Activated naive CD8-positive, alpha-beta T cell treated with anti-CD3 and anti-CD28 coated beads, Interleukin-2, amount 10 ng/mL, durations not matched to agents 7 days and 5 days (primary cell): ENCODE measurements around the gene TAGLN3. TPM values are rescaled to one million over a fixed set of nuclear protein-coding genes. Genes with fewer than 3 reads are reported as not detected.
A peak's percentile ranks its signal among the peaks of the same experiment; 100 is the strongest.

Experiments used
- ATAC-seq: fragments of 150-1000 bp; cut with Tn5 transposase; one replicate; pipeline ENCODE4 v1.10.0; 2021; ENCODE audit warnings: low read depth, moderate library complexity
- POLR2A ChIA-PET: fragments of 350-600 bp; sonication (Branson Sonifier 250); formaldehyde crosslinking; loops from one replicate; lab custom pipeline; 2021; ENCODE audit warnings: antibody characterized with exemption; lab: Charles Lee
- DNase-seq: peaks from one replicate; pipeline ENCODE4 v3.0.0; 2021
- H3K27ac Mint-ChIP-seq: one replicate; pipeline ENCODE4 v1.8.0; 2022; ENCODE audit warnings: mild to moderate bottlenecking, mixed read lengths
- H3K27me3 Mint-ChIP-seq: one replicate; pipeline ENCODE4 v1.8.0; 2022; ENCODE audit warnings: mild to moderate bottlenecking, moderate library complexity, mixed read lengths
- H3K36me3 Mint-ChIP-seq: one replicate; pipeline ENCODE4 v1.8.0; 2021; ENCODE audit warnings: mild to moderate bottlenecking, mixed read lengths
- H3K4me1 Mint-ChIP-seq: one replicate; pipeline ENCODE4 v1.8.0; 2021; ENCODE audit warnings: mixed read lengths
- H3K4me3 Mint-ChIP-seq: one replicate; pipeline ENCODE4 v1.8.0; 2022; ENCODE audit warnings: mild to moderate bottlenecking, moderate library complexity, mixed read lengths
- H3K9me3 Mint-ChIP-seq: one replicate; pipeline ENCODE4 v1.8.0; 2021; ENCODE audit warnings: mixed read lengths
- total RNA-seq, 2 experiments: library from RNA; stranded (reverse); gene quantifications; one replicate each; pipeline ENCODE4 v1.2.3, GENCODE V29; 2021

Gene TAGLN3
- total RNA-seq, 2 experiments from 2014 or later = not detected

DNA sequence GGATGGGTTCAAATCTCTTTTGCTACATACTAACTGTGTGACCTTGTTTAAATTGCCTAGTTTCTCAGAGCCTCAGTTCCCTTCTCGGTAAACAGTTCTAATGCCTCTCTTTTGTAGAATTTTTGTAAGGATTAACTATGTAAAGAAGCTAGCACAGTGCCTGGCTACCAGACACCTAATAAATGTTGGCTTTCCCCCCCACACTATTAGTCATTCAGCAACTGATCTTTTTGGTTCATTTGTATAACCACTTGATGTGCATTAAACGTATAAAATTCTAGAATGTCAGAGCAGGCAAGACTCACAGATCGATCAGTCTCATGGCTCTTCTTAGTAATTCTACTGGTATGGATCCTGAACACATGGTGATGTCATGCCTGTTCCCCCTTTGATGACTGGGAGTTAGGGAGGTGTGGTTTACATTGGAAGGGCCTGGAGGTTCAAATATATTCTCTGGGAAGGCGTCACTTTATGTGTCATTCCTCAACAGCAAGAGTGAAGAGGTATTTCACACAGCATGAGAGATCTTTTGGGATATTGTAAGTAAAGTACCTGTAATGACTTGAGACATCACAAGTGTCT, 6.5 kb downstream of the TAGLN3 start:
- ATAC-seq = no peak
- no peak overlapping the region for H3K27ac Mint-ChIP-seq
- peaks cover 20% of the 10 kb centered on the region for H3K4me1 Mint-ChIP-seq

DNA sequence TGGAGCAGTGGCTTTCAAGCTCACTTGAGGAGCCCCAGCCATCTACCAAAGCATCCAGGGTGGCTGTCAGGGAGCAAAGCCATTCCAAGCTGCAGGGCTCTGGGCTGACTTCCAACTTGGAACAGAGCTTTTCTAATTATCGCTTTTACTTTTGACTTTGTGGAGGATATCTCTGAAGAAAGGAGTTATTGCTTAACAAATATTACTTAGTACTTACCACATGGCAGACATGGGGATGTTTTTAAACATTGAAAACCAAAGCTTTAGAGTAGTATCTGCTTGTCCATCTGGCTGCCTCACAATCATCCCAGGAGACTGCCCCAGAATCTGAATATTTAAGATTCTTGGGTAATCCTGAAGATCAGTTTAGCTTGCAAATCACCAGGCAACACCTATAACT, 8.9 kb downstream of the TAGLN3 start:
- Mint-ChIP-seq H3K27ac (no peak overlapping the region), H3K27me3 (no peaks in the 10 kb centered on the region), H3K4me3 (no peak overlapping the region), H3K36me3 (no peaks in the 10 kb centered on the region), H3K9me3 (no peaks in the 10 kb centered on the region), H3K4me1 (peaks cover 13% of the 10 kb centered on the region)
- POLR2A ChIA-PET = interaction anchor here (1.5 kb wide), 1 partner anchor 28 kb away, joined by 9 read pairs; the partner anchor contains the start of gene ABHD10
- no peak for DNase-seq
- no peak for ATAC-seq

More for the DNA sequence above, 6.5 kb downstream of the TAGLN3 start:
- POLR2A ChIA-PET = no interaction called here
- DNase-seq = no peak
- Mint-ChIP-seq H3K9me3 (no peaks in the 10 kb centered on the region), H3K4me3 (no peak overlapping the region), H3K36me3 (no peaks in the 10 kb centered on the region), H3K27me3 (no peaks in the 10 kb centered on the region)

DNA sequence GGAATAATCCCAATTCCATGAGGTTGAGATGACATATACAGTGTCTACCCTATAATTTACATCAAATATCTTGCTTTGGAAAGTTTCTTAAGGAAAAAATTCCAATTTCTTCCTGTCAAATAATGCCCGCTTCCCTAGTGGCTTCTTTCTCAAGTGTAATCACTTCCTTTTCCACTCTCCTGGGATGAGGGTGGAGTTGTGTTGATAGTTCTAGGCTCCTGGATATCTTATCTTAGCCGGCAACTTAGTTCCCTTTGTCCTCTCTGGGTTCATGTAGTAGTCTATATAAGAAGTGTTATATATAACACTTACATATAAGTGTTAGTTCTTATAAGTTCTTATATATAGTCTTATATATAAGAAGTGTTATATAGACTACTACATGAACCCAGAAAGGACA, 10.9 kb downstream of the TAGLN3 start:
- H3K36me3 Mint-ChIP-seq = no peaks in the 10 kb centered on the region
- DNase-seq = no peak
- no peaks in the 10 kb centered on the region for H3K27me3 Mint-ChIP-seq
- no peak for ATAC-seq
- POLR2A ChIA-PET = no interaction called here
- H3K4me1 Mint-ChIP-seq = peaks cover 3% of the 10 kb centered on the region
- no peak overlapping the region for H3K4me3 Mint-ChIP-seq
- H3K27ac Mint-ChIP-seq = no peak overlapping the region
- no peaks in the 10 kb centered on the region for H3K9me3 Mint-ChIP-seq

DNA sequence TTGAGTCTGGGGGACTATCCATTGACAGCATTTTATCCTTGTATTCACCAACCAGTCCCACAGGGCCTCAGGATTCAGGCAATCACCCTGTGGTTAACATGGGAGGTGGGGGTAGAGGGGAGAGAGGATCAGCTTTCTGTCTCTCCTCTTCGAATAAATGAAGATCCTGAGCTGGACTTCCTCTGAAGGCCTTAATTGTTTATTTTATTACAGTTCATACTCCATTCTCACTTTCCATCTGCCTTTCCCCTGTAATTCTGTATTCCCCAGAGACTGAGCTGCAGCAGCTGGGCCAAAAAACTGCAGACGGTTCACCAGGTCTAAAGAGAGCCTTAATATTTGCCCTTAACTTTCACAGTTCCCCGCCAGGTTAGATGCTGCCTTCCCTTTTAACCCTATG, 11.9 kb downstream of the TAGLN3 start:
- POLR2A ChIA-PET = no interaction called here
- no peak for ATAC-seq

DNA sequence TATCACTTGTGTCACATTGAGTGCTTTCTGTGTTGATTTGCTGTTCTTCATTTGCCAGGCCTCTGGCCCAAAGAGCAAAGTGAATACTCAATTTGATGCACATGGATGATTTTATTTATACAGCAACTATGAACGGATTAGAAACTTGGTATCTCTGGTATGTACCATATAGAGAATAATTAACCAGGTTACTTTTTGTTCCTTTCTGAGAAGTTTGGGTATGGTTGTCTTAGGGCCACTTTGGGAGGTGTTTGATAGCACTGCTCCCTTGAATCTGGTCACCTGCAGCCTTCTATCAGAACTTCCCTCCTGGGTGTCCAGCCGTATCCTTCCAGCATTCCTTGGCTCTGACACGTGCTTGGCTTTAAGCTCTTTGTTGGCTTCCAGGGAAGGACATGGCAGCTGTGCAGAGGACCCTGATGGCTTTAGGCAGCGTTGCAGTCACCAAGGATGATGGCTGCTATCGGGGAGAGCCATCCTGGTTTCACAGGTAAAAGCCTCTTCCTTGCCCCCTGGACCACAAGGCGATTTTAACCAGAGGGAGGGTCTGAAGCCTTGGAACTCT, 12.7 kb downstream of the TAGLN3 start:
- H3K27ac Mint-ChIP-seq = no peak overlapping the region
- H3K36me3 Mint-ChIP-seq = no peaks in the 10 kb centered on the region
- ATAC-seq (no peak), DNase-seq (no peak)
- no peaks in the 10 kb centered on the region for H3K27me3 Mint-ChIP-seq
- no peak overlapping the region for H3K4me3 Mint-ChIP-seq
- peaks cover 1% of the 10 kb centered on the region for H3K4me1 Mint-ChIP-seq
- H3K9me3 Mint-ChIP-seq = no peaks in the 10 kb centered on the region
- POLR2A ChIA-PET = no interaction called here

More for the DNA sequence above, 11.9 kb downstream of the TAGLN3 start:
- Mint-ChIP-seq H3K27me3 (no peaks in the 10 kb centered on the region), H3K9me3 (no peaks in the 10 kb centered on the region), H3K27ac (no peak overlapping the region), H3K4me1 (peaks cover 1% of the 10 kb centered on the region), H3K36me3 (no peaks in the 10 kb centered on the region), H3K4me3 (no peak overlapping the region)
- DNase-seq = no peak

DNA sequence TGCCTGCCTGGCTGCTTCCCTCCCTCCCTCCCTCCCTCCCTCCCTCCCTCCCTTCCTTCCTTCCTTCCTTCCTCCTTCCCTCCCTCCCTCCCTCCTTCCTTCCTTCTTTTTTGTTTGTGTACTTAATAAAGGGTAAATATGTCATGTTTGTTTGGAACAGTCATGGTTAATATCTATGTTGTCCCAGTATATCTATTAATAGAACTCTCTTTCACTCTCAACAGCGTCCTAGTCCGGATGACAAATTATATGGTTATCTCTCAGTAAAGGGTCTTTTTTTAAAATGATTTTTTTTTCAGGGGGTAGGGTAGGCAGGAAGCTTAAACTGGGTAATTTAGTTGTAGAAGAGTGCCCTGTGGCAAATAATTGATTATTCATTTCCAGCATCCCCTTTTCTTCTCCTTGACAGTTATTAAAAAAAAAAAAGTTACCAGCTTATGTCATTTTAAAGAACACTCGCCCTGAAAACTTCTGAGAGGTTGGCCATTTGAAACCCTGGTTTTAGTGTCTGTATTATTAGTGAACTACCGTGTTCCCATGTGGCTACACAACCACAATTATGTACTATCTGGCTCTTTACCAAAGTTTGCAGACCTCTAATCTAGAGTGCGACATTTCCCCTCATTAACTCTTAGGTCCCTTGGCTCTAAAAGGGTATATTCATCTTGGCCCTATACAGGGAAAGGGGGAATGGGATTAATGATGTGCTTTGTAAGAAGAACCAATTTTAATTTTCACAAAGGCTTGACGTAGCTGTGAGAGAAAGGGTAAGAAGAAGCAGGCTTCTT, 13.7 kb downstream of the TAGLN3 start:
- no peak overlapping the region for H3K4me3 Mint-ChIP-seq
- H3K27me3 Mint-ChIP-seq = no peaks in the 10 kb centered on the region
- ATAC-seq (no peak), DNase-seq (no peak)
- H3K9me3 Mint-ChIP-seq = no peaks in the 10 kb centered on the region
- POLR2A ChIA-PET = no interaction called here
- H3K27ac Mint-ChIP-seq = no peak overlapping the region
- H3K36me3 Mint-ChIP-seq = no peaks in the 10 kb centered on the region
- H3K4me1 Mint-ChIP-seq = peaks cover 2% of the 10 kb centered on the region

DNA sequence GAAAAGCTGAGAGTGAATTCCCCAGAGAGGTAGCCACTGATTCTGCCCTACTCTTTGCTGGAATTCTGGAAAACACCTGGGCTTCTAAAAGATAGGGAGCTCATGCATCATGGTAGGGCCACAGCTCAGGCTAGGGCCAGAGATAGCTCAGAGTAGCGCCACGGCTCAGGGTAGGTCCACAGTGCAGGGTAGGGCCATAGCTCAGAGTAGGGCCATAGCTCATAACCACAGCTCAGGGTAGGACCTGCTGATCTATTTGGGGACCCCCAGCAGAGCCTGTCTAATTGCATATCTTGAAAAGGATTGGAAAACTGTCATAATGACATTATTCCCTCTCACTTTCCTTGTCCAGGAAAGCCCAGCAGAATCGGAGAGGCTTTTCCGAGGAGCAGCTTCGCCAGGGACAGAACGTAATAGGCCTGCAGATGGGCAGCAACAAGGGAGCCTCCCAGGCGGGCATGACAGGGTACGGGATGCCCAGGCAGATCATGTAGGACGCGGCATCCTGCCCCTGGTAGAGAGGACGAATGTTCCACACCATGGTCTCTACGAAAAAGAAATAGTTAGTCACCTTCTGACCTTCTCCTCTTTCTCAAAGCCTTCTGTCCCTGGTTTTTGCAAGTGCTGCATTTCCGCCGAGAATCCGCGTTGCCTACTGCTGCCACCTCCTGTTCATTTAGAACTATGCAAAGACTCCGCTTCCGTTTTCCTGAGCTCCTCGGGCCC, 14.5 kb downstream of the TAGLN3 start:
- ATAC-seq (peak; percentile 74), DNase-seq (peak; percentile 52)
- Mint-ChIP-seq H3K4me3 (no peak overlapping the region), H3K27me3 (no peaks in the 10 kb centered on the region), H3K36me3 (no peaks in the 10 kb centered on the region), H3K9me3 (no peaks in the 10 kb centered on the region), H3K4me1 (peaks cover 3% of the 10 kb centered on the region), H3K27ac (no peak overlapping the region)
- POLR2A ChIA-PET = interaction anchor here (1.0 kb wide), 1 partner anchor 24 kb away, joined by 3 read pairs; no protein-coding TSS in a partner anchor

DNA sequence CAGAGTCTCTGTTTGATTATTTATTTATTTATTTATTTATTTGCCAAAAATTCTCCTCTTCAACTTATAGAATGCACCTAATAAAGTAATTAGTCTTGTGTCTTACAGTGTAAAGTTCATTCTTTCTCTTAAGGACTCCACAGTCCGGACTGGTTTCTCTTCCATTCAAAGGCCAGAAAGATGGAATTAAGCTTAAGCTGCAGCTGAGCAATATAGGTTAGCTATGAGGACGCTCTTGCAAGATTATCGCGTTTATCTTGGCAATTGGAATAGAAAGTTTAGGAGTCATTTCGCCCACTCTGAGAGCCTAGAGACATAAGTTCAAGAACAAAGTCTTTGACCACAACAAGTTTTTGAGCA, 15.0 kb downstream of the TAGLN3 start:
- no peaks in the 10 kb centered on the region for H3K36me3 Mint-ChIP-seq
- POLR2A ChIA-PET = interaction anchor here (1.0 kb wide), 1 partner anchor 25 kb away, joined by 3 read pairs; no protein-coding TSS in a partner anchor
- H3K4me1 Mint-ChIP-seq = peaks cover 3% of the 10 kb centered on the region
- no peaks in the 10 kb centered on the region for H3K9me3 Mint-ChIP-seq
- H3K27ac Mint-ChIP-seq = no peak overlapping the region
- no peak for ATAC-seq
- no peak overlapping the region for H3K4me3 Mint-ChIP-seq
- no peak for DNase-seq
- H3K27me3 Mint-ChIP-seq = no peaks in the 10 kb centered on the region

DNA sequence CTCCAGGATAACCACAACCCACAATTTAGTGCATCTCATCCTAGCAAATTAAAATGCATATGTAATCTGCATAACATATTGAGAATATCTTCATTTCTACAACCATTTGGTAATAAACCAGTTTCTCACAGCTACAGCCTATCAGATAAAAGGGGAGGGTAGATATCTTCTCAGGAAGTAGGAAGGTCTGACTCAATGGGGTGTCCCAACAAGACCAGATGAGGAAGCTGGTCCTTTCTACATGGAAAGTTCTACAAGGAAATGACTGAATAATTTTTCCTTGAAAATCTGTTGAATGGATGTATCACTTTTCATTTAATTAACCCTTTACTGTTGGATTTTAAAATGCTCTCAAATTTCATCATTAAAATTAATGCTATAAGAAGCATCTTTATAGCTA, 18.4 kb downstream of the TAGLN3 start:
- Mint-ChIP-seq H3K27ac (no peak overlapping the region), H3K27me3 (no peaks in the 10 kb centered on the region), H3K4me3 (no peak overlapping the region), H3K4me1 (peaks cover 3% of the 10 kb centered on the region), H3K36me3 (no peaks in the 10 kb centered on the region), H3K9me3 (no peaks in the 10 kb centered on the region)
- ATAC-seq = no peak
- POLR2A ChIA-PET = interaction anchor here (1.4 kb wide), 1 partner anchor 38 kb away, joined by 4 read pairs; the partner anchor contains the start of gene ABHD10
- DNase-seq = no peak

DNA sequence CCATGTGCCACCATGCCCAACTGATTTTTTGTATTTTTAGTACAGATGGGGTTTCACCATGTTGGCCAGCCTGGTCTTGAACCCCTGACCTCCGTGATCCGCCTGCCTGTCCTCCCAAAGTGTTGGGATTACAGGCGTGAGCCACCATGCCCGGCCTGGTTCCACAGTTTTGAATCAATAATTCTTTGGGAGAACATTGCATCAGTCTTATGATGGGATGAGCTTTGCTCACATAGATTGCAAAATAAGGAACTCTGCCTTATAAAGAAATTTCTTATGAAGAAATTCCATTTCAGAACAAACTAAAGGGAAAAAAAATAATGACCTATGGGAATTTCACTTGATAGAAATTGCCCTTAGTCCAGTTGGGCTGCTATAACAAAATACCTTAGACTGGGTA, 20.0 kb downstream of the TAGLN3 start:
- no peak for ATAC-seq
- Mint-ChIP-seq H3K4me1 (peaks cover 1% of the 10 kb centered on the region), H3K27me3 (no peaks in the 10 kb centered on the region), H3K27ac (no peak overlapping the region), H3K36me3 (no peaks in the 10 kb centered on the region), H3K9me3 (peaks cover 1% of the 10 kb centered on the region), H3K4me3 (no peak overlapping the region)
- POLR2A ChIA-PET = no interaction called here
- DNase-seq = no peak

DNA sequence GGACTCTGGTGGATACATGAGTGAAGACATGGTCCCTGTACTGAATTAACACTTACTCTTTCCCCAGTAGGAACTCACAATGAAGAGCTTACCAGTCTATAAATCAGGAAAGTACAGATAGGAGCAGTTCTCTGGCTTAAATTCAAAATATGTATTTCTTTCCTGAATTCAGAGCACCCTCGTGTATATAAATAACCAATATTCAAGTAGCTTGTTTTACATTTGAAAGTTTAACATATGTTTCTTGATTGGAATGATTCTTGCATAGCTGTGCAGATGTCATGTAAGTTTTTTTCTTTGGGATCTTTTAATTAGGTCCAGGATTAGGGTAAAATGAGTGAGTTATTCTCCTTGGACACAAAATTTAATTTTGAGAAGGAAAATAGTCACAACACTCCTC, 21.0 kb downstream of the TAGLN3 start:
- POLR2A ChIA-PET = no interaction called here
- H3K27ac Mint-ChIP-seq = no peak overlapping the region
- DNase-seq = no peak
- H3K4me1 Mint-ChIP-seq = peaks cover 1% of the 10 kb centered on the region
- no peak overlapping the region for H3K4me3 Mint-ChIP-seq
- ATAC-seq = no peak
- peaks cover 1% of the 10 kb centered on the region for H3K9me3 Mint-ChIP-seq
- no peaks in the 10 kb centered on the region for H3K36me3 Mint-ChIP-seq
- no peaks in the 10 kb centered on the region for H3K27me3 Mint-ChIP-seq

DNA sequence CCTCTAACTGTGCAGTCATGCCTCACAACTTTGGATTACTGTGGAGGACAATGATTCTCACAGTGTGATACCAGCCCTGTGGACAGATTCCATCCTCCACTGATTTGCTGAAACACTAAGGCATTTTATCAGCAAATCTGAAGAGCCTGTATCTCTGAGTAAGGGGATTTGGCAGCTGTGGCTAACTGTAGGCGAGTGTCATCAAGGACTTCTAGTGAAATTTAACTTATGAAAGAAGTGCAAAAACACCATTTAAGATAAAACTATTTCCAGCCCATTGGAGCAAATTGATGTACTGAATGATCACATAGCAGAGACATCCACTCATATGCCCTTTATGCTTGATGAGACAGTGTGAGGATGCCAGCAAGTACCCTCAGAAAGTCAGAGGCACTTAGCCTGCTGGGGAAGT, 22.0 kb downstream of the TAGLN3 start:
- Mint-ChIP-seq H3K9me3 (peaks cover 1% of the 10 kb centered on the region), H3K4me3 (no peak overlapping the region), H3K27me3 (no peaks in the 10 kb centered on the region), H3K27ac (no peak overlapping the region), H3K4me1 (peaks cover 1% of the 10 kb centered on the region), H3K36me3 (no peaks in the 10 kb centered on the region)
- DNase-seq (no peak), ATAC-seq (no peak)
- POLR2A ChIA-PET = no interaction called here

DNA sequence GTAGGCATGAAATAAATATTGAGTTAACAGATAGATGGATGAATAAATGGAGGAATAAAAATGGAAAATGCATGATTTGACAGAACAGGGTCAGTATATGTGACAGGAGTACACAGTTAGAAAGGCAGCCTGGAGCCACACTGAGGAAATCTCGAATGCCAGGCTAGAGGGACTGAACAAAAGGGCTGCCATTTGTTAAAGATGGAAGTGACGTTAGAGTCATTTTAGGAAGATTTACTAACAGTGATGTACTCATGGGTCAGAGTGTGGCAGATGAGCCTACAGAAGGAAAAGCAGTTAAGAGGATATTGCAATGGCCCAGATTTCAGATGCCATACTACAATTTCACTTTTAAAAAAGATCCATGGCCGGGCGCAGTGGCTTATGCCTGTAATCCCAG, 28.4 kb downstream of the TAGLN3 start:
- Mint-ChIP-seq H3K4me1 (no peaks in the 10 kb centered on the region), H3K4me3 (no peak overlapping the region), H3K27me3 (peaks cover 3% of the 10 kb centered on the region), H3K27ac (no peak overlapping the region), H3K9me3 (peaks cover 1% of the 10 kb centered on the region), H3K36me3 (no peaks in the 10 kb centered on the region)
- ATAC-seq = no peak
- POLR2A ChIA-PET = no interaction called here
- no peak for DNase-seq
